NCI-H1105 (cell line): Measurements from ENCODE around the gene SULF2.
"Not testable (repeated sequence)": the region's sequence is repeated elsewhere in the genome, so short reads cannot be mapped to it uniquely, and the experiment has no call there.

ENCODE experiments used
- DNase-seq: peaks from one replicate; lab custom pipeline; 2025; lab: John Stamatoyannopoulos, UW

SULF2 gene

GRCh38 chr20:47785311-47785853 is at the start of gene SULF2:
Gene SULF2 (minus strand): TSS chr20:47785481. CDS start chr20:47757363, 28,118 bp downstream.
- no peak for DNase-seq

- not testable (repeated sequence) for DNase-seq
These were observed 46.4 kb upstream of the SULF2 start for GRCh38 chr20:47831675-47832074.

GRCh38 chr20:47826716-47827115 is 41.4 kb upstream of the SULF2 start:
- DNase-seq, result not testable (repeated sequence)

- DNase-seq, result not testable (repeated sequence)
These were observed 40.7 kb upstream of the SULF2 start for GRCh38 chr20:47826006-47826405.

- no peak for DNase-seq
These were observed 39.9 kb upstream of the SULF2 start for GRCh38 chr20:47825011-47825762.

- not testable (repeated sequence) for DNase-seq
These were observed 38.7 kb upstream of the SULF2 start for GRCh38 chr20:47823941-47824340.

- DNase-seq, result no peak
These were observed 36.3 kb upstream of the SULF2 start for GRCh38 chr20:47821481-47822100.

GRCh38 chr20:47818996-47819609 is 33.8 kb upstream of the SULF2 start:
- DNase-seq, result no peak

GRCh38 chr20:47818466-47818865 is 33.2 kb upstream of the SULF2 start:
- DNase-seq, result no peak

- no peak for DNase-seq
These were observed 32.7 kb upstream of the SULF2 start for GRCh38 chr20:47818016-47818415.

GRCh38 chr20:47817573-47817972 is 32.3 kb upstream of the SULF2 start:
- DNase-seq, result no peak

- DNase-seq, result no peak
These were observed 31.5 kb upstream of the SULF2 start for GRCh38 chr20:47816487-47817451.

- DNase-seq, result no peak
These were observed 30.6 kb upstream of the SULF2 start for GRCh38 chr20:47815866-47816265.

GRCh38 chr20:47815416-47815806 is 30.1 kb upstream of the SULF2 start:
- no peak for DNase-seq

GRCh38 chr20:47814632-47815415 is 29.5 kb upstream of the SULF2 start:
- DNase-seq, result no peak

GRCh38 chr20:47810721-47811347 is 25.6 kb upstream of the SULF2 start:
- no peak for DNase-seq

GRCh38 chr20:47810116-47810677 is 24.9 kb upstream of the SULF2 start:
- DNase-seq, result no peak

- DNase-seq, result no peak
These were observed 24.1 kb upstream of the SULF2 start for GRCh38 chr20:47809161-47809960.

GRCh38 chr20:47805951-47806350 is 20.7 kb upstream of the SULF2 start:
- no peak for DNase-seq
